ENCODE measurements around the gene ZFP36L1. TPM values are rescaled to one million over a fixed set of nuclear protein-coding genes. Genes with fewer than 3 reads are reported as not detected.
A peak's percentile ranks its signal among the peaks of the same experiment; 100 is the strongest.

The ZFP36L1 gene
- total and polyA plus RNA-seq, 2 of the 13 experiments (the other 11 are each of a cell fraction or from before 2014, with no cell fraction given): 7.4 to 10.2 TPM

DNA sequence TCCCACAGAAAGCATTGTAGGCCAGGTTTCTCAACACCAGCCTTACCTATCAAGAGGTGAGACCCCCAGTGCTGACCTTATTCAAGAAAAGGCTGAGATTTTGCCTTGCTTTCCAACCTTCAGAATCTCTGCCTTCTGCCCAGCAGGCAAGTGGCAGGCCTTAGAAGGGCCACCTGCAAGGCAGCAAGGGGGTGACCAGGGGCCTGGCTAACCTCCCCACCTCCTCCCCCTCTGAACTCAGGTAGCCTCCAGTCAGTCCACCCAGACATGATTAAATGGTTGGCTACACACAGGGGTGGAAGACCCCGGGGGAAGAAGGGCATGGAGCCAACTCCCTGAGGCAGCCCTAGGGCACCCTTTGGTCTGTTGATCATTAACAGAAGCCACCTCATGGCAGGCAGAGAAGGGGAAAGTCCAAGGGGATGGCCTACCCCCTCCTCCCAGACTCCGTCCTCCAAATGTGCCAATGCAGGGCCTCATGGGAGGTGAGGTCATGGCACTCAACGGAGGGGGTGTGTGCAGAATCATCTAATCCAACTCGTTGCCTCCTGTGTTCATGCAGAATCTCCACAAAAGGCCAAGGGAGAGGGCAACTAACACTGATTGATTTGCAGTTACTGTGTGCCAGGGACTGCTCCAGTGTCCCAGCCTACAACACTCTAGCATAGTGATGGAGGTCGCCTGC, 8.5 kb downstream of the ZFP36L1 start (continued):
- peak; percentile 78; the same call in 1 of the 2 replicates for TF ChIP-seq HBP1 (CRISPR knock-in tag; IDR thresholded peaks at IDR 0.05; ENCODE audit: low read depth)
- peak; percentile 70; the same call in 1 of the 2 replicates for TF ChIP-seq ZFP1 (CRISPR knock-in tag; IDR thresholded peaks at IDR 0.05)
- TF ChIP-seq ZNF33B (CRISPR knock-in tag; IDR thresholded peaks at IDR 0.05): 0 out of 2 replicates have a peak, but pooled peaks have one; percentile 46
- peak; percentile 93 for TF ChIP-seq NCOR1 (IDR thresholded peaks at IDR 0.05; ENCODE audit: borderline replicate concordance, low read length)
- peak; percentile 85 for TF ChIP-seq FOXA3 (CRISPR knock-in tag; IDR thresholded peaks at IDR 0.05)
- TF ChIP-seq PAF1 (CRISPR knock-in tag; IDR thresholded peaks at IDR 0.05): no peak
- TF ChIP-seq, protein P1, sequence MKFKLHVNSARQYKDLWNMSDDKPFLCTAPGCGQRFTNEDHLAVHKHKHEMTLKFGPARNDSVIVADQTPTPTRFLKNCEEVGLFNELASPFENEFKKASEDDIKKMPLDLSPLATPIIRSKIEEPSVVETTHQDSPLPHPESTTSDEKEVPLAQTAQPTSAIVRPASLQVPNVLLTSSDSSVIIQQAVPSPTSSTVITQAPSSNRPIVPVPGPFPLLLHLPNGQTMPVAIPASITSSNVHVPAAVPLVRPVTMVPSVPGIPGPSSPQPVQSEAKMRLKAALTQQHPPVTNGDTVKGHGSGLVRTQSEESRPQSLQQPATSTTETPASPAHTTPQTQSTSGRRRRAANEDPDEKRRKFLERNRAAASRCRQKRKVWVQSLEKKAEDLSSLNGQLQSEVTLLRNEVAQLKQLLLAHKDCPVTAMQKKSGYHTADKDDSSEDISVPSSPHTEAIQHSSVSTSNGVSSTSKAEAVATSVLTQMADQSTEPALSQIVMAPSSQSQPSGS (CRISPR knock-in tag; IDR thresholded peaks at IDR 0.05): peak; percentile 99
- TF ChIP-seq MAZ (IDR thresholded peaks at IDR 0.05; ENCODE audit: borderline replicate concordance, low read depth, low read length): peak; percentile 91
- TF ChIP-seq MAZ (CRISPR knock-in tag; IDR thresholded peaks at IDR 0.05; ENCODE audit: low read depth): peak; percentile 84
- no peak for TF ChIP-seq NFRKB (IDR thresholded peaks at IDR 0.05)
- peak; percentile 49 for TF ChIP-seq YY1 (IDR thresholded peaks at IDR 0.05; ENCODE audit: insufficient read depth, insufficient replicate concordance, low read depth, low read length)
- TF ChIP-seq CBX5 (CRISPR knock-in tag; IDR thresholded peaks at IDR 0.05; ENCODE audit: borderline replicate concordance): peak; percentile 96; the same call in 1 of the 2 replicates
- peak; percentile 88 for TF ChIP-seq PITX1 (CRISPR knock-in tag; IDR thresholded peaks at IDR 0.05)
- no peak for TF ChIP-seq E2F5 (CRISPR knock-in tag; conservative IDR thresholded peaks at IDR 0.05)
- TF ChIP-seq, protein P2, sequence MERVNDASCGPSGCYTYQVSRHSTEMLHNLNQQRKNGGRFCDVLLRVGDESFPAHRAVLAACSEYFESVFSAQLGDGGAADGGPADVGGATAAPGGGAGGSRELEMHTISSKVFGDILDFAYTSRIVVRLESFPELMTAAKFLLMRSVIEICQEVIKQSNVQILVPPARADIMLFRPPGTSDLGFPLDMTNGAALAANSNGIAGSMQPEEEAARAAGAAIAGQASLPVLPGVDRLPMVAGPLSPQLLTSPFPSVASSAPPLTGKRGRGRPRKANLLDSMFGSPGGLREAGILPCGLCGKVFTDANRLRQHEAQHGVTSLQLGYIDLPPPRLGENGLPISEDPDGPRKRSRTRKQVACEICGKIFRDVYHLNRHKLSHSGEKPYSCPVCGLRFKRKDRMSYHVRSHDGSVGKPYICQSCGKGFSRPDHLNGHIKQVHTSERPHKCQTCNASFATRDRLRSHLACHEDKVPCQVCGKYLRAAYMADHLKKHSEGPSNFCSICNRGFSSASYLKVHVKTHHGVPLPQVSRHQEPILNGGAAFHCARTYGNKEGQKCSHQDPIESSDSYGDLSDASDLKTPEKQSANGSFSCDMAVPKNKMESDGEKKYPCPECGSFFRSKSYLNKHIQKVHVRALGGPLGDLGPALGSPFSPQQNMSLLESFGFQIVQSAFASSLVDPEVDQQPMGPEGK (CRISPR knock-in tag; IDR thresholded peaks at IDR 0.05): peak; percentile 84
- peak; percentile 90 for TF ChIP-seq DRAP1 (CRISPR knock-in tag; IDR thresholded peaks at IDR 0.05)
- TF ChIP-seq KDM6A (CRISPR knock-in tag; IDR thresholded peaks at IDR 0.05; ENCODE audit: low read depth): peak; percentile 98
- no peak for TF ChIP-seq ZNF75D (CRISPR knock-in tag; IDR thresholded peaks at IDR 0.05; ENCODE audit: borderline replicate concordance)
- no peak for TF ChIP-seq ZNF629 (CRISPR knock-in tag; conservative IDR thresholded peaks at IDR 0.05)
- peak; percentile 92 for TF ChIP-seq ZNF281 (CRISPR knock-in tag; IDR thresholded peaks at IDR 0.05; ENCODE audit: borderline replicate concordance)

Data from HepG2 (cell line).